HEK293 (cell line): Measurements from ENCODE around the gene UGT1A1.

Source experiments
- CTCF ChIA-PET: fragments of 350-600 bp; formaldehyde crosslinking; extraction: SDS; loops from one replicate; lab custom pipeline; 2021; ENCODE audit warnings: antibody characterized with exemption; lab: Yijun Ruan, JAX
- POLR2A ChIA-PET: fragments of 300-600 bp; formaldehyde crosslinking; extraction: SDS; loops from one replicate; lab custom pipeline; 2020; ENCODE audit warnings: antibody characterized with exemption, inconsistent platforms; lab: Yijun Ruan, JAX
- H3K27ac ChIP-seq: fragments of 200-500 bp; sonication (Bioruptor generic); 2 replicates; pipeline ENCODE4 v1.5.1; 2014; ENCODE audit warnings: low read depth, low read length, control low read depth, inconsistent platforms; ENCODE audit errors: extremely low read depth
- H3K36me3 ChIP-seq, 2 experiments: fragments of 200-500 bp in 1 of 2; sonication (Bioruptor generic) in 1 of 2; 1 replicate in 1 of 2; 2 replicates in 1 of 2; pipeline ENCODE4 v1.5.1; 2014 to 2017; ENCODE audit warnings: inconsistent platforms in 2 of 2, low read length in 2 of 2; ENCODE audit not compliant: control insufficient read depth in 2 of 2, insufficient read depth in 1 of 2
- H3K4me1 ChIP-seq: fragments of 200-500 bp; sonication (Bioruptor generic); 2 replicates; pipeline ENCODE4 v1.5.1; 2014; ENCODE audit warnings: mild to moderate bottlenecking, low read length, inconsistent platforms; ENCODE audit not compliant: control insufficient read depth, insufficient read depth
- H3K4me3 ChIP-seq: 2 replicates; pipeline ENCODE4 v1.5.1; 2011; ENCODE audit warnings: low read depth, mild to moderate bottlenecking, control low read depth, low read length, moderate library complexity
- H3K9me3 ChIP-seq: fragments of 200-500 bp; sonication (Bioruptor generic); 2 replicates; pipeline ENCODE4 v1.5.1; 2014; ENCODE audit warnings: low read depth, low read length, inconsistent platforms; ENCODE audit not compliant: control insufficient read depth, insufficient read depth
- GLI4 ChIP-seq: fragments of 450-650 bp; formaldehyde crosslinking; IDR thresholded peaks from 2 replicates; pipeline ENCODE4 v1.5.1; 2016; ENCODE audit warnings: missing biosample characterization, missing genetic modification characterization
- HOXD13 ChIP-seq: sonication (generic); formaldehyde crosslinking; IDR thresholded peaks from 2 replicates; pipeline ENCODE4 v1.8.0; 2022; ENCODE audit warnings: missing genetic modification reagents, borderline replicate concordance
- KLF1 ChIP-seq: fragments of 450-650 bp; formaldehyde crosslinking; IDR thresholded peaks from 2 replicates; pipeline ENCODE4 v1.5.1; 2016; ENCODE audit warnings: missing biosample characterization, missing genetic modification characterization
- KLF7 ChIP-seq: fragments of 450-650 bp; formaldehyde crosslinking; IDR thresholded peaks from 2 replicates; pipeline ENCODE4 v1.5.1; 2016; ENCODE audit warnings: missing biosample characterization, missing genetic modification characterization, borderline replicate concordance
- MZF1 ChIP-seq: fragments of 450-650 bp; formaldehyde crosslinking; IDR thresholded peaks from 2 replicates; pipeline ENCODE4 v1.5.1; 2017; ENCODE audit warnings: missing biosample characterization, missing genetic modification characterization, borderline replicate concordance
- PATZ1 ChIP-seq: fragments of 450-650 bp; formaldehyde crosslinking; IDR thresholded peaks from 2 replicates; pipeline ENCODE4 v1.5.1; 2016; ENCODE audit warnings: missing biosample characterization, missing genetic modification characterization
- ZBTB17 ChIP-seq: fragments of 450-650 bp; formaldehyde crosslinking; IDR thresholded peaks from 2 replicates; pipeline ENCODE4 v1.5.1; 2016; ENCODE audit warnings: missing biosample characterization, missing genetic modification characterization
- ZNF112 ChIP-seq: fragments of 450-650 bp; formaldehyde crosslinking; IDR thresholded peaks from 2 replicates; pipeline ENCODE4 v1.5.0; 2017; ENCODE audit warnings: missing biosample characterization, missing genetic modification characterization
- ZNF133 ChIP-seq: fragments of 450-650 bp; formaldehyde crosslinking; IDR thresholded peaks from 2 replicates; pipeline ENCODE4 v1.5.1; 2016; ENCODE audit warnings: missing biosample characterization, missing genetic modification characterization
- ZNF146 ChIP-seq: fragments of 450-650 bp; formaldehyde crosslinking; IDR thresholded peaks from 2 replicates; pipeline ENCODE4 v1.5.1; 2016; ENCODE audit warnings: missing biosample characterization, missing genetic modification characterization
- ZNF174 ChIP-seq: fragments of 450-650 bp; formaldehyde crosslinking; IDR thresholded peaks from 2 replicates; pipeline ENCODE4 v1.5.0; 2017; ENCODE audit warnings: missing biosample characterization, mild to moderate bottlenecking, missing genetic modification characterization
- ZNF184 ChIP-seq: fragments of 450-650 bp; IDR thresholded peaks from 2 replicates; pipeline ENCODE4 v1.5.1; 2018; ENCODE audit warnings: missing biosample characterization, mild to moderate bottlenecking, missing genetic modification characterization
- ZNF274 ChIP-seq, 2 experiments: fragments of 200-500 bp in 1 of 2; fragments of 450-650 bp in 1 of 2; sonication (Bioruptor generic) in 1 of 2; formaldehyde crosslinking in 1 of 2; IDR thresholded peaks; 2 replicates each; pipeline versions ENCODE4 v1.5.1 to v1.6.1; 2014 to 2016; ENCODE audit warnings: borderline replicate concordance in 1 of 2, inconsistent platforms in 1 of 2, low read length in 1 of 2, missing biosample characterization in 1 of 2, missing genetic modification characterization in 1 of 2
- ZNF311 ChIP-seq: fragments of 450-650 bp; formaldehyde crosslinking; IDR thresholded peaks from 2 replicates; pipeline ENCODE4 v1.5.1; 2017; ENCODE audit warnings: missing biosample characterization, missing genetic modification characterization, borderline replicate concordance
- ZNF585B ChIP-seq: fragments of 450-650 bp; formaldehyde crosslinking; IDR thresholded peaks from 2 replicates; pipeline ENCODE4 v1.5.1; 2016; ENCODE audit warnings: missing biosample characterization, missing genetic modification characterization
- ZNF623 ChIP-seq: fragments of 450-650 bp; formaldehyde crosslinking; IDR thresholded peaks from 2 replicates; pipeline ENCODE4 v1.5.1; 2016; ENCODE audit warnings: missing biosample characterization, missing genetic modification characterization
- ZNF670 ChIP-seq: fragments of 450-650 bp; formaldehyde crosslinking; IDR thresholded peaks from 2 replicates; pipeline ENCODE4 v1.5.1; 2016; ENCODE audit warnings: missing biosample characterization, missing genetic modification characterization, low read depth
- ZNF785 ChIP-seq: fragments of 450-650 bp; formaldehyde crosslinking; IDR thresholded peaks from 2 replicates; pipeline ENCODE4 v1.5.1; 2016; ENCODE audit warnings: missing biosample characterization, missing genetic modification characterization
- TF ChIP-seq, protein P1 (sequence below): fragments of 450-650 bp; formaldehyde crosslinking; IDR thresholded peaks from 2 replicates; pipeline ENCODE4 v1.5.1; 2016; ENCODE audit warnings: missing biosample characterization, missing genetic modification characterization, borderline replicate concordance
- TF ChIP-seq, protein P2 (sequence below): fragments of 450-650 bp; formaldehyde crosslinking; IDR thresholded peaks from 2 replicates; pipeline ENCODE4 v1.5.1; 2016; ENCODE audit warnings: missing biosample characterization, missing genetic modification characterization
- TF ChIP-seq, protein P3 (sequence below): sonication (generic); formaldehyde crosslinking; IDR thresholded peaks from 2 replicates; pipeline ENCODE4 v1.8.1; 2022; ENCODE audit warnings: mild to moderate bottlenecking, moderate library complexity, missing genetic modification reagents
- TF ChIP-seq, protein P4 (sequence below): fragments of 450-650 bp; IDR thresholded peaks from 2 replicates; pipeline ENCODE4 v1.5.1; 2018; ENCODE audit warnings: missing biosample characterization, mild to moderate bottlenecking, missing genetic modification characterization

UGT1A1 gene

GRCh38 chr2:233764761-233765160 lies 4.7 kb downstream of the UGT1A1 start (continued):
- TF ChIP-seq ZBTB17 (tag by site-specific recombination) (no peak), HOXD13 (no peak), ZNF133 (tag by site-specific recombination) (no peak), KLF7 (tag by site-specific recombination) (no peak), ZNF785 (tag by site-specific recombination) (no peak)
- TF ChIP-seq, protein P1, sequence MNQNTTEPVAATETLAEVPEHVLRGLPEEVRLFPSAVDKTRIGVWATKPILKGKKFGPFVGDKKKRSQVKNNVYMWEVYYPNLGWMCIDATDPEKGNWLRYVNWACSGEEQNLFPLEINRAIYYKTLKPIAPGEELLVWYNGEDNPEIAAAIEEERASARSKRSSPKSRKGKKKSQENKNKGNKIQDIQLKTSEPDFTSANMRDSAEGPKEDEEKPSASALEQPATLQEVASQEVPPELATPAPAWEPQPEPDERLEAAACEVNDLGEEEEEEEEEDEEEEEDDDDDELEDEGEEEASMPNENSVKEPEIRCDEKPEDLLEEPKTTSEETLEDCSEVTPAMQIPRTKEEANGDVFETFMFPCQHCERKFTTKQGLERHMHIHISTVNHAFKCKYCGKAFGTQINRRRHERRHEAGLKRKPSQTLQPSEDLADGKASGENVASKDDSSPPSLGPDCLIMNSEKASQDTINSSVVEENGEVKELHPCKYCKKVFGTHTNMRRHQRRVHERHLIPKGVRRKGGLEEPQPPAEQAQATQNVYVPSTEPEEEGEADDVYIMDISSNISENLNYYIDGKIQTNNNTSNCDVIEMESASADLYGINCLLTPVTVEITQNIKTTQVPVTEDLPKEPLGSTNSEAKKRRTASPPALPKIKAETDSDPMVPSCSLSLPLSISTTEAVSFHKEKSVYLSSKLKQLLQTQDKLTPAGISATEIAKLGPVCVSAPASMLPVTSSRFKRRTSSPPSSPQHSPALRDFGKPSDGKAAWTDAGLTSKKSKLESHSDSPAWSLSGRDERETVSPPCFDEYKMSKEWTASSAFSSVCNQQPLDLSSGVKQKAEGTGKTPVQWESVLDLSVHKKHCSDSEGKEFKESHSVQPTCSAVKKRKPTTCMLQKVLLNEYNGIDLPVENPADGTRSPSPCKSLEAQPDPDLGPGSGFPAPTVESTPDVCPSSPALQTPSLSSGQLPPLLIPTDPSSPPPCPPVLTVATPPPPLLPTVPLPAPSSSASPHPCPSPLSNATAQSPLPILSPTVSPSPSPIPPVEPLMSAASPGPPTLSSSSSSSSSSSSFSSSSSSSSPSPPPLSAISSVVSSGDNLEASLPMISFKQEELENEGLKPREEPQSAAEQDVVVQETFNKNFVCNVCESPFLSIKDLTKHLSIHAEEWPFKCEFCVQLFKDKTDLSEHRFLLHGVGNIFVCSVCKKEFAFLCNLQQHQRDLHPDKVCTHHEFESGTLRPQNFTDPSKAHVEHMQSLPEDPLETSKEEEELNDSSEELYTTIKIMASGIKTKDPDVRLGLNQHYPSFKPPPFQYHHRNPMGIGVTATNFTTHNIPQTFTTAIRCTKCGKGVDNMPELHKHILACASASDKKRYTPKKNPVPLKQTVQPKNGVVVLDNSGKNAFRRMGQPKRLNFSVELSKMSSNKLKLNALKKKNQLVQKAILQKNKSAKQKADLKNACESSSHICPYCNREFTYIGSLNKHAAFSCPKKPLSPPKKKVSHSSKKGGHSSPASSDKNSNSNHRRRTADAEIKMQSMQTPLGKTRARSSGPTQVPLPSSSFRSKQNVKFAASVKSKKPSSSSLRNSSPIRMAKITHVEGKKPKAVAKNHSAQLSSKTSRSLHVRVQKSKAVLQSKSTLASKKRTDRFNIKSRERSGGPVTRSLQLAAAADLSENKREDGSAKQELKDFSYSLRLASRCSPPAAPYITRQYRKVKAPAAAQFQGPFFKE, result no peak

DNA sequence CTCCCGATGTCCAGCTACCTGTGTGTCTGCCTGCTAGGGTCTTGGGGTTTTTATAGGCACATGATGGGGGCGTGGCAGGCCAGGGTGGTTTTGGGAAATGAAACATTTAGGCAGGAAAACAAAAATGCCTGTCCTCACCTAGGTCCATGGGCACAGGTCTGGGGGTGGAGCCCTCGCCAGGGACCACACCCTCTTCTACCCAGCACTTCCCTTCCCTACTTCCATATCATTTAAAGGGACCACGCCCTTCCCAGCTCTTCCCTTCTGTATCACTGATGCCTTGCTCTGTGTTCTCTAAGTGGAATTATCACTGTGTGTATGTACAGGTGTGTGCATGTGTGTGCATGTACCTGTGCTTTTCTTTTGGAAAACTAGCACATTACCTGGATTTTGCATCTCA lies 6.3 kb downstream of the UGT1A1 start:
- H3K4me3 ChIP-seq, result no peak overlapping the region
- no peaks in the 10 kb centered on the region for H3K9me3 ChIP-seq
- CTCF ChIA-PET, result no interaction called here
- TF ChIP-seq MZF1 (tag by site-specific recombination), result no peak
- peak; percentile 10; the same call in 1 of the 2 replicates for TF ChIP-seq KLF1
- TF ChIP-seq, all 188 proteins: peak for 1
- no peaks in the 10 kb centered on the region for H3K36me3 ChIP-seq
- H3K27ac ChIP-seq, result no peak overlapping the region
- POLR2A ChIA-PET, result no interaction called here
- no peaks in the 10 kb centered on the region for H3K4me1 ChIP-seq

DNA sequence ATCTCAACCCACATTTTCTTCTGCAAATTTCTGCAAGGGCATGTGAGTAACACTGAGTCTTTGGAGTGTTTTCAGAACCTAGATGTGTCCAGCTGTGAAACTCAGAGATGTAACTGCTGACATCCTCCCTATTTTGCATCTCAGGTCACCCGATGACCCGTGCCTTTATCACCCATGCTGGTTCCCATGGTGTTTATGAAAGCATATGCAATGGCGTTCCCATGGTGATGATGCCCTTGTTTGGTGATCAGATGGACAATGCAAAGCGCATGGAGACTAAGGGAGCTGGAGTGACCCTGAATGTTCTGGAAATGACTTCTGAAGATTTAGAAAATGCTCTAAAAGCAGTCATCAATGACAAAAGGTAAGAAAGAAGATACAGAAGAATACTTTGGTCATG lies 8.0 kb downstream of the UGT1A1 start:
- H3K4me3 ChIP-seq, result no peak overlapping the region
- no peaks in the 10 kb centered on the region for H3K4me1 ChIP-seq
- no peak overlapping the region for H3K27ac ChIP-seq
- no peak for TF ChIP-seq GLI4
- TF ChIP-seq, protein P2, sequence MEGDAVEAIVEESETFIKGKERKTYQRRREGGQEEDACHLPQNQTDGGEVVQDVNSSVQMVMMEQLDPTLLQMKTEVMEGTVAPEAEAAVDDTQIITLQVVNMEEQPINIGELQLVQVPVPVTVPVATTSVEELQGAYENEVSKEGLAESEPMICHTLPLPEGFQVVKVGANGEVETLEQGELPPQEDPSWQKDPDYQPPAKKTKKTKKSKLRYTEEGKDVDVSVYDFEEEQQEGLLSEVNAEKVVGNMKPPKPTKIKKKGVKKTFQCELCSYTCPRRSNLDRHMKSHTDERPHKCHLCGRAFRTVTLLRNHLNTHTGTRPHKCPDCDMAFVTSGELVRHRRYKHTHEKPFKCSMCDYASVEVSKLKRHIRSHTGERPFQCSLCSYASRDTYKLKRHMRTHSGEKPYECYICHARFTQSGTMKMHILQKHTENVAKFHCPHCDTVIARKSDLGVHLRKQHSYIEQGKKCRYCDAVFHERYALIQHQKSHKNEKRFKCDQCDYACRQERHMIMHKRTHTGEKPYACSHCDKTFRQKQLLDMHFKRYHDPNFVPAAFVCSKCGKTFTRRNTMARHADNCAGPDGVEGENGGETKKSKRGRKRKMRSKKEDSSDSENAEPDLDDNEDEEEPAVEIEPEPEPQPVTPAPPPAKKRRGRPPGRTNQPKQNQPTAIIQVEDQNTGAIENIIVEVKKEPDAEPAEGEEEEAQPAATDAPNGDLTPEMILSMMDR (tag by site-specific recombination), result no peak
- TF ChIP-seq ZNF184, result no peak
- TF ChIP-seq ZNF311 (tag by site-specific recombination), result no peak
- TF ChIP-seq ZNF112 (tag by site-specific recombination), result no peak
- TF ChIP-seq, protein P3, sequence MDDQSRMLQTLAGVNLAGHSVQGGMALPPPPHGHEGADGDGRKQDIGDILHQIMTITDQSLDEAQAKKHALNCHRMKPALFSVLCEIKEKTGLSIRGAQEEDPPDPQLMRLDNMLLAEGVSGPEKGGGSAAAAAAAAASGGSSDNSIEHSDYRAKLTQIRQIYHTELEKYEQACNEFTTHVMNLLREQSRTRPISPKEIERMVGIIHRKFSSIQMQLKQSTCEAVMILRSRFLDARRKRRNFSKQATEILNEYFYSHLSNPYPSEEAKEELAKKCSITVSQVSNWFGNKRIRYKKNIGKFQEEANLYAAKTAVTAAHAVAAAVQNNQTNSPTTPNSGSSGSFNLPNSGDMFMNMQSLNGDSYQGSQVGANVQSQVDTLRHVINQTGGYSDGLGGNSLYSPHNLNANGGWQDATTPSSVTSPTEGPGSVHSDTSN (CRISPR knock-in tag), result no peak
- TF ChIP-seq ZNF274 (IDR thresholded peaks at IDR 0.05; ENCODE audit: low read length), result no peak
- TF ChIP-seq ZNF274 (tag by site-specific recombination; IDR thresholded peaks at IDR 0.05; ENCODE audit: borderline replicate concordance), result no peak
- no peak for TF ChIP-seq ZNF623 (tag by site-specific recombination)
- no peak for TF ChIP-seq PATZ1 (tag by site-specific recombination)
- TF ChIP-seq, protein P4, sequence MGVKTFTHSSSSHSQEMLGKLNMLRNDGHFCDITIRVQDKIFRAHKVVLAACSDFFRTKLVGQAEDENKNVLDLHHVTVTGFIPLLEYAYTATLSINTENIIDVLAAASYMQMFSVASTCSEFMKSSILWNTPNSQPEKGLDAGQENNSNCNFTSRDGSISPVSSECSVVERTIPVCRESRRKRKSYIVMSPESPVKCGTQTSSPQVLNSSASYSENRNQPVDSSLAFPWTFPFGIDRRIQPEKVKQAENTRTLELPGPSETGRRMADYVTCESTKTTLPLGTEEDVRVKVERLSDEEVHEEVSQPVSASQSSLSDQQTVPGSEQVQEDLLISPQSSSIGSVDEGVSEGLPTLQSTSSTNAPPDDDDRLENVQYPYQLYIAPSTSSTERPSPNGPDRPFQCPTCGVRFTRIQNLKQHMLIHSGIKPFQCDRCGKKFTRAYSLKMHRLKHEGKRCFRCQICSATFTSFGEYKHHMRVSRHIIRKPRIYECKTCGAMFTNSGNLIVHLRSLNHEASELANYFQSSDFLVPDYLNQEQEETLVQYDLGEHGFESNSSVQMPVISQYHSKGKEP, result no peak
- TF ChIP-seq ZNF174 (tag by site-specific recombination), result no peak
- TF ChIP-seq ZNF585B, result no peak
- no peak for TF ChIP-seq ZNF146 (tag by site-specific recombination)
- no peak for TF ChIP-seq ZNF670 (tag by site-specific recombination)
- H3K36me3 ChIP-seq, result no peaks in the 10 kb centered on the region
- H3K9me3 ChIP-seq, result no peaks in the 10 kb centered on the region
- ChIA-PET CTCF (no interaction called here), POLR2A (no interaction called here)
